C4-2B (cell line): Measurements from ENCODE around the gene PIP4K2C.

Source experiments
- H3K27ac ChIP-seq: fragments of 450-650 bp; 2 replicates; pipeline ENCODE4 v1.5.1; 2017
- ZFX ChIP-seq: fragments of 450-650 bp; IDR thresholded peaks from 2 replicates; pipeline ENCODE4 v1.6.1; 2017
- TF ChIP-seq, protein P1 (sequence below): fragments of 450-650 bp; conservative IDR thresholded peaks from 2 replicates; pipeline ENCODE4 v1.5.1; 2017; ENCODE audit warnings: mild to moderate bottlenecking

The PIP4K2C gene

DNA sequence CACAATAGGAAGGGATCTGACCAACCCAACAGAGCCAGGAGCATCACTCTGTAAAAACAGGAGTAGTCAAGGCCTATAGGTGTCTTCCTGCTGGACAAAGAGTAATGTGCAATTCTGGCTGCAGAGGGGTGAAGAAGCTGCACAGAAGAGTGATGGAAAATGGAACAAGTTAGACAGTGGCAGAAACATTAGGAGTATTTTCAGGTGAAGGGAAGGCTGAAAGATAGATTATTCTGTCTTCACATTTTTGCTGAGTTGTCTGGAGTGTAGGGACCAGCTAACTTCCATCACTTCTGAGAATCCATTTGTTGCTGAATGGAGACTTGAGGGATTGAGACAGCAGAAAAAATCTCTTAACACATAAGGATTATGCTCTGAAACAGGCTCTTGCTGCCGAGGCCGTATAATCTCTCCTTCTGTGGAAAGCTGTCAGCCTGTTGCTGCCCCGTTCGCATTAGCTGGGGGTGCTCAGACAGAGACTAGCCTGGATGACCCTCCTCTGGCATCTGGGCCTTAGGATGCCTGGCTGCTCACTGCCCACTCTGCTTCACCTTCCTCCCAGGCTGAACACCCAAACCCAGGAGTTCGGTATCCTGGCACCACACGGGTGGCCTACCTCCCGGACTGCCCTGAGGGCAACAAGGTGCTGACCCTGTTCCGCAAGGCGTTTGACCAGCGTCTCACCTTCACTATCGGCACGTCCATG is 17.1 kb downstream of the PIP4K2C start:
- TF ChIP-seq, protein P1, sequence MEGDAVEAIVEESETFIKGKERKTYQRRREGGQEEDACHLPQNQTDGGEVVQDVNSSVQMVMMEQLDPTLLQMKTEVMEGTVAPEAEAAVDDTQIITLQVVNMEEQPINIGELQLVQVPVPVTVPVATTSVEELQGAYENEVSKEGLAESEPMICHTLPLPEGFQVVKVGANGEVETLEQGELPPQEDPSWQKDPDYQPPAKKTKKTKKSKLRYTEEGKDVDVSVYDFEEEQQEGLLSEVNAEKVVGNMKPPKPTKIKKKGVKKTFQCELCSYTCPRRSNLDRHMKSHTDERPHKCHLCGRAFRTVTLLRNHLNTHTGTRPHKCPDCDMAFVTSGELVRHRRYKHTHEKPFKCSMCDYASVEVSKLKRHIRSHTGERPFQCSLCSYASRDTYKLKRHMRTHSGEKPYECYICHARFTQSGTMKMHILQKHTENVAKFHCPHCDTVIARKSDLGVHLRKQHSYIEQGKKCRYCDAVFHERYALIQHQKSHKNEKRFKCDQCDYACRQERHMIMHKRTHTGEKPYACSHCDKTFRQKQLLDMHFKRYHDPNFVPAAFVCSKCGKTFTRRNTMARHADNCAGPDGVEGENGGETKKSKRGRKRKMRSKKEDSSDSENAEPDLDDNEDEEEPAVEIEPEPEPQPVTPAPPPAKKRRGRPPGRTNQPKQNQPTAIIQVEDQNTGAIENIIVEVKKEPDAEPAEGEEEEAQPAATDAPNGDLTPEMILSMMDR, result no peak
- TF ChIP-seq ZFX, result no peak
- no peak overlapping the region for H3K27ac ChIP-seq

GRCh38 chr12:57609101-57609780 is 18.2 kb downstream of the PIP4K2C start:
- TF ChIP-seq ZFX, result no peak
- TF ChIP-seq, protein P1, result no peak
- H3K27ac ChIP-seq, result no peak overlapping the region

- no peak overlapping the region for H3K27ac ChIP-seq
- TF ChIP-seq, protein P1, result no peak
- TF ChIP-seq ZFX, result no peak
These were observed 19.0 kb downstream of the PIP4K2C start for GRCh38 chr12:57609781-57610553.

GRCh38 chr12:57610554-57611107 is 19.6 kb downstream of the PIP4K2C start:
- no peak overlapping the region for H3K27ac ChIP-seq
- TF ChIP-seq ZFX, result no peak
- TF ChIP-seq, protein P1, result no peak

DNA sequence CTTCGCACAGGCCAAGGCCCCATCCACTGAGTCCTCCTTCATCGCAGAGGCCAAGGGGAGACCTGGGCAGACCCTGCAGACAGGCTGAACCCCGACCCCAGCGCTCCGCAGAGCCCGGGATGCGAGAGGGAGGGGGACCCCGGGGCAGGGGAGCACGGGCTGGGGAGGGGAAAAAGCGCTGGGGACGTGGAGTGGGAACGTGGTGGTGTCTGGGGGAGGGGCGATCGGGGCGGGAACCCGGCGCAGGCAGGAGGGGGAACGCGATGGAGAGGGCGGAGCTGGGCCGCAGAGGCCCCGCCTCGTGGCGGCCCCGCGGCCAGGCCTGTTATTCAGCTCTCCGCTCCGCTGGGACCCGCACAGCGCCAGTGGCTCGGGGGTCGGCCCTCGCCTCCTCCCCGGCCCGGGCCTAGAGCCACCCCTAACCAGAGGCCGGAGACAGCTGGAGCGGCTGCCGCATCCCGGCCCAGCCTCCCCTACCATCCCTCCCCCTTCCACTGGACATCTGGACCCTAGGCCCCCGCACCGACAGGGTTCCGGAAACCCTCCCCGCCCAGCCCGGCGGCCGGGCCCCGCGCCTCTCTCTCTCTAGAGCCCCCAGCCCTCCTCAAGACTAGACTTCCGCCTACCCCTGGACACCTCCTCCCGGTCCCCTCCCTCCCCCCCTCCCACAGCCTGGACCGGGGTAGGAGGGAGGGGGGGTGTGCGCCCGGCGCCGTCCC is 20.3 kb downstream of the PIP4K2C start, which contains the start of gene ARHGEF25:
Gene ARHGEF25 (plus strand): TSS at position 328 of the 719 bp plus-strand sequence. CDS start 460 bp downstream, outside the sequence.
- TF ChIP-seq ZFX, result no peak
- H3K27ac ChIP-seq, result no peak within 1 kb of the TSS

- TF ChIP-seq, protein P1, result no peak
- no peak for TF ChIP-seq ZFX
- H3K27ac ChIP-seq, result no peak overlapping the region
These were observed 21.1 kb downstream of the PIP4K2C start for GRCh38 chr12:57611827-57612710.
